ENCODE measurements around the gene GC.
"Not testable (repeated sequence)": the region's sequence is repeated elsewhere in the genome, so short reads cannot be mapped to it uniquely, and the experiment has no call there.

Gene GC

GRCh38 chr4:71783972-71784371 lies at the start of gene GC:
GC (minus strand) TSS chr4:71784079; CDS start chr4:71784018, 61 bp downstream.
- DNase-seq (ENCODE audit: low spot score) = no peak

GRCh38 chr4:71833232-71833900 lies 49.5 kb upstream of the GC start:
- no peak for DNase-seq (ENCODE audit: low spot score)

GRCh38 chr4:71832049-71832448 lies 48.2 kb upstream of the GC start:
- DNase-seq (ENCODE audit: low spot score) = no peak

GRCh38 chr4:71830497-71831190 lies 46.8 kb upstream of the GC start:
- DNase-seq (ENCODE audit: low spot score) = no peak

- DNase-seq (ENCODE audit: low spot score) = no peak
These were observed 44.6 kb upstream of the GC start for GRCh38 chr4:71828470-71828869.

GRCh38 chr4:71827826-71828225 lies 43.9 kb upstream of the GC start:
- no peak for DNase-seq (ENCODE audit: low spot score)

GRCh38 chr4:71816676-71817303 lies 32.9 kb upstream of the GC start:
- DNase-seq (ENCODE audit: low spot score) = no peak

- DNase-seq (ENCODE audit: low spot score) = no peak
These were observed 30.6 kb upstream of the GC start for GRCh38 chr4:71814433-71814832.

- DNase-seq (ENCODE audit: low spot score) = not testable (repeated sequence)
These were observed 25.9 kb upstream of the GC start for GRCh38 chr4:71809805-71810204.

GRCh38 chr4:71807469-71807868 lies 23.6 kb upstream of the GC start:
- no peak for DNase-seq (ENCODE audit: low spot score)

- not testable (repeated sequence) for DNase-seq (ENCODE audit: low spot score)
These were observed 21.4 kb upstream of the GC start for GRCh38 chr4:71805230-71805629.

- DNase-seq (ENCODE audit: low spot score) = not testable (repeated sequence)
These were observed 20.3 kb upstream of the GC start for GRCh38 chr4:71804017-71804697.

- DNase-seq (ENCODE audit: low spot score) = no peak
These were observed 2.1 kb upstream of the GC start for GRCh38 chr4:71785959-71786358.

GRCh38 chr4:71784569-71785197 lies 804 bp upstream of the GC start:
- DNase-seq (ENCODE audit: low spot score) = no peak

- DNase-seq (ENCODE audit: low spot score) = no peak
These were observed 6.0 kb downstream of the GC start for GRCh38 chr4:71777891-71778290.

- DNase-seq (ENCODE audit: low spot score) = no peak
These were observed 8.4 kb downstream of the GC start for GRCh38 chr4:71775449-71775848.

- DNase-seq (ENCODE audit: low spot score) = no peak
These were observed 9.7 kb downstream of the GC start for GRCh38 chr4:71774136-71774535.

GRCh38 chr4:71773004-71773403 lies 10.9 kb downstream of the GC start:
- DNase-seq (ENCODE audit: low spot score) = no peak

- no peak for DNase-seq (ENCODE audit: low spot score)
These were observed 11.3 kb downstream of the GC start for GRCh38 chr4:71772592-71772991.

GRCh38 chr4:71771613-71772012 lies 12.3 kb downstream of the GC start:
- DNase-seq (ENCODE audit: low spot score) = no peak

GRCh38 chr4:71769434-71769833 lies 14.4 kb downstream of the GC start:
- no peak for DNase-seq (ENCODE audit: low spot score)

- no peak for DNase-seq (ENCODE audit: low spot score)
These were observed 15.8 kb downstream of the GC start for GRCh38 chr4:71768123-71768522.

Data from pons (tissue), 1 donor.